OCI-LY1 (cell line): ENCODE measurements around the gene SMYD3.
"Not testable (repeated sequence)": the region's sequence is repeated elsewhere in the genome, so short reads cannot be mapped to it uniquely, and the experiment has no call there.

ENCODE experiments used
- H2AFZ ChIP-seq: fragments of 200-600 bp; sonication (generic), shearing (Covaris generic); 2 replicates; pipeline ENCODE4 v1.6.0; 2014; ENCODE audit warnings: antibody characterized with exemption, mild to moderate bottlenecking, low read length
- H3F3A ChIP-seq: fragments of 200-600 bp; sonication (generic), shearing (Covaris generic); 2 replicates; pipeline ENCODE4 v1.6.0; 2014; ENCODE audit warnings: mild to moderate bottlenecking, antibody characterized with exemption, low read length, moderate library complexity; ENCODE audit not compliant: insufficient read depth
- H3K27ac ChIP-seq: fragments of 200-600 bp; sonication (generic); 2 replicates; pipeline ENCODE4 v1.5.1; 2014; ENCODE audit warnings: low read length, mixed run types, mild to moderate bottlenecking, low read depth; ENCODE audit not compliant: poor library complexity, severe bottlenecking
- H3K27me3 ChIP-seq: fragments of 200-600 bp; sonication (generic); 2 replicates; pipeline ENCODE4 v1.6.0; 2014; ENCODE audit warnings: antibody characterized with exemption, mild to moderate bottlenecking, low read length, moderate library complexity; ENCODE audit not compliant: insufficient read depth
- H3K36me3 ChIP-seq: fragments of 200-600 bp; sonication (generic); 2 replicates; pipeline ENCODE4 v1.6.1; 2014; ENCODE audit warnings: mild to moderate bottlenecking, antibody characterized with exemption, low read length, moderate library complexity, mixed read lengths; ENCODE audit not compliant: insufficient read depth
- H3K4me1 ChIP-seq: fragments of 200-600 bp; sonication (generic); 2 replicates; pipeline ENCODE4 v1.5.1; 2014; ENCODE audit warnings: mild to moderate bottlenecking, low read length, moderate library complexity; ENCODE audit not compliant: insufficient read depth, severe bottlenecking
- H3K4me2 ChIP-seq: fragments of 200-600 bp; sonication (generic), shearing (Covaris generic); 2 replicates; pipeline ENCODE4 v1.6.1; 2014; ENCODE audit warnings: low read length
- H3K4me3 ChIP-seq: fragments of 200-600 bp; sonication (generic); 2 replicates; pipeline ENCODE4 v1.5.1; 2014; ENCODE audit warnings: low read length, low read depth, mild to moderate bottlenecking, mixed read lengths; ENCODE audit not compliant: poor library complexity, severe bottlenecking
- H3K79me2 ChIP-seq: fragments of 200-600 bp; shearing (Covaris generic); 2 replicates; pipeline ENCODE4 v1.6.1; 2016; ENCODE audit warnings: mixed run types, low read length, mixed read lengths; ENCODE audit not compliant: insufficient read depth
- H3K9ac ChIP-seq: fragments of 200-600 bp; sonication (generic), shearing (Covaris generic); 2 replicates; pipeline ENCODE4 v1.6.1; 2014; ENCODE audit warnings: mild to moderate bottlenecking, low read length, mixed read lengths
- H3K9me2 ChIP-seq: fragments of 200-600 bp; sonication (generic), shearing (Covaris generic); 2 replicates; pipeline ENCODE4 v1.6.1; 2014; ENCODE audit warnings: low read depth, mild to moderate bottlenecking, low read length, mixed read lengths
- H3K9me3 ChIP-seq: fragments of 200-600 bp; shearing (Covaris generic); 2 replicates; pipeline ENCODE4 v1.6.1; 2014; ENCODE audit warnings: low read length, mixed read lengths
- H4K20me1 ChIP-seq: fragments of 200-600 bp; sonication (generic), shearing (Covaris generic); 2 replicates; pipeline ENCODE4 v1.6.0; 2016; ENCODE audit warnings: mild to moderate bottlenecking, low read length; ENCODE audit not compliant: insufficient read depth
- CTCF ChIP-seq: fragments of 200-600 bp; sonication (generic), shearing (Covaris generic); IDR thresholded peaks from 2 replicates; pipeline ENCODE4 v1.5.1; 2017; ENCODE audit warnings: mild to moderate bottlenecking, antibody characterized with exemption, low read length, moderate library complexity, mixed read lengths
- EZH2 ChIP-seq: fragments of 200-600 bp; sonication (generic), shearing (Covaris generic); IDR thresholded peaks from 2 replicates; pipeline ENCODE4 v1.8.0; 2017; ENCODE audit warnings: borderline replicate concordance, mixed run types, mild to moderate bottlenecking, antibody characterized with exemption, low read length, moderate library complexity, mixed read lengths

The SMYD3 gene

GRCh38 chr1:246074421-246074820 is 432.7 kb downstream of the SMYD3 start:
- Histone ChIP-seq H2AFZ (no peak overlapping the region), H3F3A (no peaks in the 10 kb centered on the region), H4K20me1 (no peaks in the 10 kb centered on the region), H3K4me2 (no peak overlapping the region), H3K9me3 (no peaks in the 10 kb centered on the region), H3K4me3 (no peak overlapping the region), H3K4me1 (no peaks in the 10 kb centered on the region), H3K9ac (no peak overlapping the region), H3K27ac (no peak overlapping the region), H3K9me2 (no peaks in the 10 kb centered on the region), H3K79me2 (no peaks in the 10 kb centered on the region), H3K36me3 (no peaks in the 10 kb centered on the region), H3K27me3 (no peaks in the 10 kb centered on the region)
- no peak for TF ChIP-seq CTCF
- no peak for TF ChIP-seq EZH2

GRCh38 chr1:246072456-246072955 is 434.6 kb downstream of the SMYD3 start:
- TF ChIP-seq CTCF (no peak), EZH2 (no peak)
- H3K36me3 ChIP-seq, result no peaks in the 10 kb centered on the region
- H3F3A ChIP-seq, result no peaks in the 10 kb centered on the region
- H3K9ac ChIP-seq, result no peak overlapping the region
- no peak overlapping the region for H3K4me3 ChIP-seq
- H2AFZ ChIP-seq, result no peak overlapping the region
- H3K9me3 ChIP-seq, result no peaks in the 10 kb centered on the region
- no peaks in the 10 kb centered on the region for H3K27me3 ChIP-seq
- H3K4me2 ChIP-seq, result no peak overlapping the region
- no peak overlapping the region for H3K27ac ChIP-seq
- no peaks in the 10 kb centered on the region for H4K20me1 ChIP-seq
- no peaks in the 10 kb centered on the region for H3K79me2 ChIP-seq
- no peaks in the 10 kb centered on the region for H3K4me1 ChIP-seq
- no peaks in the 10 kb centered on the region for H3K9me2 ChIP-seq

GRCh38 chr1:246071981-246072380 is 435.1 kb downstream of the SMYD3 start:
- not testable (repeated sequence) for H3K4me2 ChIP-seq, H3K27ac ChIP-seq, H3K27me3 ChIP-seq, H3K9me2 ChIP-seq, H4K20me1 ChIP-seq, H3K9ac ChIP-seq, H3K79me2 ChIP-seq, H3K9me3 ChIP-seq, H3K4me1 ChIP-seq, H2AFZ ChIP-seq, H3K4me3 ChIP-seq, H3F3A ChIP-seq, H3K36me3 ChIP-seq

GRCh38 chr1:246071561-246071960 is 435.5 kb downstream of the SMYD3 start:
- H3K27ac ChIP-seq, H3K4me3 ChIP-seq, H3K9me2 ChIP-seq: not testable (repeated sequence)

More at GRCh38 chr1:246071561-246071960, 435.5 kb downstream of the SMYD3 start:
- H3K9ac ChIP-seq, H3K27me3 ChIP-seq, H3K4me2 ChIP-seq, H3K79me2 ChIP-seq, H3F3A ChIP-seq, H3K4me1 ChIP-seq, H3K36me3 ChIP-seq, H4K20me1 ChIP-seq, H2AFZ ChIP-seq, H3K9me3 ChIP-seq: not testable (repeated sequence)
